Gastrocnemius medialis (tissue), 4 donors: ENCODE data around the gene CGNL1.

Experiments
- POLR2A ChIP-seq, 2 donors: fragments of 450-650 bp; IDR thresholded peaks; one replicate each; pipeline ENCODE4 v1.6.1; 2017; ENCODE audit warnings: antibody characterized with exemption in 2 of 2, mild to moderate bottlenecking in 2 of 2, moderate library complexity in 2 of 2
- TF ChIP-seq, protein P1 (sequence below), 5 experiments: fragments of 450-650 bp in 3 of 5; fragments of 200-600 bp in 2 of 5; sonication (generic) in 2 of 5; IDR thresholded peaks in 4 of 5; conservative IDR thresholded peaks in 1 of 5; 1 replicate in 4 of 5; 2 replicates in 1 of 5; pipeline ENCODE4 v1.5.1; 2016 to 2019; ENCODE audit warnings: antibody characterized with exemption in 5 of 5, mild to moderate bottlenecking in 3 of 5, moderate library complexity in 3 of 5

DNA sequence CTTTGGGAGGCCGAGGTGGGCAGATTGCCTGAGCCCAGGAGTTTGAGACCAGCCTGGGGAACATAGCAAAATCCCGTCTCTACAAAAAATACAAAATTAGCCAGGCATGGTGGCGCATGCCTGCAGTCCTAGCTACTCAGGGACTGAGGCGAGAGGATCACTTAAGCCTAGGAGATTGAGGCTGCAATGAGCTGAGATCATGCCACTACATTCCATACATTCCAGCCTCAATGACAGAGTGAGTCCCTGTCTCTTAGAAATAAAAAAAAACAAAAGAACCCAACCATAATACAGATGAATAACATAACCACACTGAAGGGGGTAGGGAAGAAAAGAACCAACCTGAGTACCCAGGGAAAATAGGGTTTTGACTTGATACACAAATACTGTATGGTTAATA, 19.7 kb upstream of the CGNL1 start:
- TF ChIP-seq, protein P1, sequence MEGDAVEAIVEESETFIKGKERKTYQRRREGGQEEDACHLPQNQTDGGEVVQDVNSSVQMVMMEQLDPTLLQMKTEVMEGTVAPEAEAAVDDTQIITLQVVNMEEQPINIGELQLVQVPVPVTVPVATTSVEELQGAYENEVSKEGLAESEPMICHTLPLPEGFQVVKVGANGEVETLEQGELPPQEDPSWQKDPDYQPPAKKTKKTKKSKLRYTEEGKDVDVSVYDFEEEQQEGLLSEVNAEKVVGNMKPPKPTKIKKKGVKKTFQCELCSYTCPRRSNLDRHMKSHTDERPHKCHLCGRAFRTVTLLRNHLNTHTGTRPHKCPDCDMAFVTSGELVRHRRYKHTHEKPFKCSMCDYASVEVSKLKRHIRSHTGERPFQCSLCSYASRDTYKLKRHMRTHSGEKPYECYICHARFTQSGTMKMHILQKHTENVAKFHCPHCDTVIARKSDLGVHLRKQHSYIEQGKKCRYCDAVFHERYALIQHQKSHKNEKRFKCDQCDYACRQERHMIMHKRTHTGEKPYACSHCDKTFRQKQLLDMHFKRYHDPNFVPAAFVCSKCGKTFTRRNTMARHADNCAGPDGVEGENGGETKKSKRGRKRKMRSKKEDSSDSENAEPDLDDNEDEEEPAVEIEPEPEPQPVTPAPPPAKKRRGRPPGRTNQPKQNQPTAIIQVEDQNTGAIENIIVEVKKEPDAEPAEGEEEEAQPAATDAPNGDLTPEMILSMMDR (IDR thresholded peaks at IDR 0.05 in 4 of 5, conservative IDR thresholded peaks at IDR 0.05 in 1 of 5) = no peak
- no peak for TF ChIP-seq POLR2A (IDR thresholded peaks at IDR 0.05)
